H9 (cell line): Measurements from ENCODE around the gene MTG1. TPM values are rescaled to one million over a fixed set of nuclear protein-coding genes. Genes with fewer than 3 reads are reported as not detected.

ENCODE experiments used
- DNase-seq: peaks from one replicate; pipeline ENCODE4 v3.0.0-alpha.2; 2017
- H2AFZ ChIP-seq: one replicate; pipeline ENCODE4 v1.6.1; 2013; ENCODE audit warnings: mild to moderate bottlenecking, low read length, control low read depth, moderate library complexity
- H2AK5ac ChIP-seq: 2 replicates; pipeline ENCODE4 v1.6.1; 2013; ENCODE audit warnings: low read length, control low read depth, mixed read lengths; ENCODE audit not compliant: insufficient read length
- H2BK120ac ChIP-seq: one replicate; pipeline ENCODE4 v1.6.1; 2013; ENCODE audit warnings: low read depth, mild to moderate bottlenecking, low read length, control low read depth, inconsistent platforms; ENCODE audit not compliant: poor library complexity, severe bottlenecking
- H2BK12ac ChIP-seq: 2 replicates; pipeline ENCODE4 v1.6.1; 2013; ENCODE audit warnings: low read length, control low read depth, mixed read lengths, low read depth; ENCODE audit not compliant: insufficient read length
- H2BK15ac ChIP-seq: 2 replicates; pipeline ENCODE4 v1.6.1; 2013; ENCODE audit warnings: low read depth, low read length, control low read depth
- H2BK20ac ChIP-seq: one replicate; pipeline ENCODE4 v1.6.1; 2013; ENCODE audit warnings: low read depth, mild to moderate bottlenecking, low read length, control low read depth, inconsistent platforms; ENCODE audit not compliant: poor library complexity, severe bottlenecking
- H2BK5ac ChIP-seq: 2 replicates; pipeline ENCODE4 v1.6.1; 2013; ENCODE audit warnings: low read length, control low read depth, mixed read lengths; ENCODE audit not compliant: insufficient read length
- H3K14ac ChIP-seq: 2 replicates; pipeline ENCODE4 v1.6.1; 2013; ENCODE audit warnings: low read length, control low read depth; ENCODE audit not compliant: insufficient read depth
- H3K18ac ChIP-seq: 2 replicates; pipeline ENCODE4 v1.6.1; 2013; ENCODE audit warnings: low read depth, mild to moderate bottlenecking, mixed read lengths, low read length, control low read depth; ENCODE audit not compliant: insufficient read length
- H3K23ac ChIP-seq: 2 replicates; pipeline ENCODE4 v1.6.1; 2013; ENCODE audit warnings: low read length, control low read depth, mixed read lengths, low read depth; ENCODE audit not compliant: insufficient read length
- H3K23me2 ChIP-seq: 2 replicates; pipeline ENCODE4 v1.6.1; 2013; ENCODE audit warnings: low read depth, mild to moderate bottlenecking, mixed read lengths, low read length, control low read depth; ENCODE audit not compliant: insufficient read length, poor library complexity, severe bottlenecking
- H3K27ac ChIP-seq: 2 replicates; pipeline ENCODE4 v1.5.1; 2013; ENCODE audit warnings: low read length, control low read depth, mixed read lengths, low read depth; ENCODE audit not compliant: insufficient read length
- H3K27me3 ChIP-seq: 2 replicates; pipeline ENCODE4 v1.6.1; 2013; ENCODE audit warnings: low read length, control low read depth, inconsistent platforms; ENCODE audit not compliant: insufficient read depth
- H3K4ac ChIP-seq: 2 replicates; pipeline ENCODE4 v1.6.1; 2013; ENCODE audit warnings: low read depth, mild to moderate bottlenecking, control low read depth, inconsistent platforms, low read length, moderate library complexity
- H3K4me1 ChIP-seq: 2 replicates; pipeline ENCODE4 v1.6.1; 2013; ENCODE audit warnings: low read length, control low read depth, inconsistent platforms; ENCODE audit not compliant: insufficient read depth
- H3K4me2 ChIP-seq: 2 replicates; pipeline ENCODE4 v1.6.1; 2013; ENCODE audit warnings: low read length, control low read depth, mixed read lengths; ENCODE audit not compliant: insufficient read length, insufficient read depth
- H3K56ac ChIP-seq: 2 replicates; pipeline ENCODE4 v1.6.1; 2013; ENCODE audit warnings: low read depth, mild to moderate bottlenecking, mixed read lengths, low read length, control low read depth; ENCODE audit not compliant: insufficient read length
- H3K79me1 ChIP-seq: 2 replicates; pipeline ENCODE4 v1.6.1; 2013; ENCODE audit warnings: low read depth, mild to moderate bottlenecking, moderate library complexity, low read length, control low read depth, inconsistent platforms; ENCODE audit not compliant: insufficient read depth, poor library complexity, severe bottlenecking
- H3K79me2 ChIP-seq: 2 replicates; pipeline ENCODE4 v1.6.1; 2013; ENCODE audit warnings: low read length, control low read depth, inconsistent platforms; ENCODE audit not compliant: insufficient read depth
- H3K9ac ChIP-seq: 2 replicates; pipeline ENCODE4 v1.6.1; 2013; ENCODE audit warnings: low read length, control low read depth, mixed read lengths; ENCODE audit not compliant: insufficient read length; ENCODE audit errors: extremely low read depth
- H3K9me3 ChIP-seq: one replicate; pipeline ENCODE4 v1.6.1; 2013; ENCODE audit warnings: low read depth, low read length, inconsistent platforms; ENCODE audit not compliant: control insufficient read depth
- H3T11ph ChIP-seq: one replicate; pipeline ENCODE4 v1.6.1; 2013; ENCODE audit warnings: mild to moderate bottlenecking, low read length, control low read depth, inconsistent platforms
- H4K20me1 ChIP-seq: one replicate; pipeline ENCODE4 v1.6.1; 2013; ENCODE audit not compliant: control insufficient read depth, insufficient read length, insufficient read depth
- H4K5ac ChIP-seq: 2 replicates; pipeline ENCODE4 v1.6.1; 2013; ENCODE audit warnings: low read depth, mild to moderate bottlenecking, mixed read lengths, low read length, control low read depth; ENCODE audit not compliant: insufficient read length
- H4K8ac ChIP-seq: replicated peaks from 2 replicates; pipeline ENCODE4 v1.6.1; 2013; ENCODE audit warnings: low read length, control low read depth, mixed read lengths, low read depth; ENCODE audit not compliant: insufficient read length
- H4K91ac ChIP-seq: 2 replicates; pipeline ENCODE4 v1.6.1; 2013; ENCODE audit warnings: low read depth, mild to moderate bottlenecking, moderate library complexity, mixed read lengths, low read length, control low read depth; ENCODE audit not compliant: insufficient read length
- H3K27ac Mint-ChIP-seq, 3 experiments: 2 replicates in 2 of 3; 3 replicates in 1 of 3; pipeline ENCODE4 v1.8.0; 2020 to 2021; ENCODE audit warnings: mixed read lengths in 3 of 3, mild to moderate bottlenecking in 1 of 3, moderate library complexity in 1 of 3
- H3K27me3 Mint-ChIP-seq: 2 replicates; pipeline ENCODE4 v1.8.0; 2021; ENCODE audit warnings: low read depth, mild to moderate bottlenecking, moderate library complexity, mixed read lengths
- H3K36me3 Mint-ChIP-seq, 3 experiments: 2 replicates in 2 of 3; 3 replicates in 1 of 3; pipeline ENCODE4 v1.8.0; 2020 to 2021; ENCODE audit warnings: low read depth in 3 of 3, mixed read lengths in 3 of 3; ENCODE audit not compliant: insufficient read depth in 1 of 3
- H3K4me1 Mint-ChIP-seq, 2 experiments: 2 replicates each; pipeline ENCODE4 v1.8.0; 2020; ENCODE audit warnings: mixed read lengths in 2 of 2
- H3K4me3 Mint-ChIP-seq, 2 experiments: 2 replicates in 1 of 2; 3 replicates in 1 of 2; pipeline ENCODE4 v1.8.0; 2020 to 2021; ENCODE audit warnings: mild to moderate bottlenecking in 2 of 2, mixed read lengths in 2 of 2, moderate library complexity in 1 of 2
- H3K9me3 Mint-ChIP-seq, 2 experiments: 2 replicates in 1 of 2; 3 replicates in 1 of 2; pipeline ENCODE4 v1.8.0; 2020; ENCODE audit warnings: mild to moderate bottlenecking in 2 of 2, mixed read lengths in 2 of 2, moderate library complexity in 1 of 2
- WGBS: extraction: QIAGEN DNeasy Blood & Tissue Kit; methylation state at CpG from one replicate; pipeline ENCODE4 v1.1.7; 2013; ENCODE audit warnings: missing lambda C conversion rate, low lambda C conversion rate, mixed read lengths; ENCODE audit not compliant: insufficient read length; ENCODE audit errors: extremely low coverage; 5-methylcytosine and 5-hydroxymethylcytosine counted together
- total RNA-seq: library from RNA; stranded (reverse); gene quantifications from 2 replicates; pipeline ENCODE4 v1.2.1, GENCODE V29; 2021
- TF ChIP-seq, protein P1 (sequence below): fragments of 200-600 bp; sonication (generic); conservative IDR thresholded peaks from 3 replicates; pipeline ENCODE4 v1.8.0; 2021; ENCODE audit warnings: antibody characterized with exemption, mild to moderate bottlenecking

Gene MTG1
- total RNA-seq, 1 experiment from 2014 or later, result 65.3 TPM

GRCh38 chr10:133358925-133359310, 35.0 kb upstream of the MTG1 start:
- Histone ChIP-seq H4K8ac (no peak overlapping the region), H3K23ac (no peak overlapping the region), H2AK5ac (no peak overlapping the region), H3K27me3 (no peaks in the 10 kb centered on the region; the same call in 1 of the 2 replicates), H3K9me3 (no peaks in the 10 kb centered on the region), H3K14ac (no peak overlapping the region), H3K4ac (no peak overlapping the region), H3K4me2 (no peak overlapping the region), H2BK5ac (no peak overlapping the region), H2BK15ac (no peak overlapping the region), H4K91ac (no peak overlapping the region), H3K56ac (no peak overlapping the region), H3K18ac (no peak overlapping the region), H2BK120ac (no peak overlapping the region), H3K79me2 (no peaks in the 10 kb centered on the region), H3K79me1 (no peaks in the 10 kb centered on the region), H3K23me2 (no peaks in the 10 kb centered on the region), H3T11ph (no peak overlapping the region), H4K5ac (no peak overlapping the region), H2AFZ (no peak overlapping the region), H2BK12ac (no peak overlapping the region), H2BK20ac (no peak overlapping the region), H3K9ac (no peak overlapping the region), H3K27ac (no peak overlapping the region), H4K20me1 (no peaks in the 10 kb centered on the region), H3K4me1 (no peaks in the 10 kb centered on the region)
- Mint-ChIP-seq H3K27me3 (peaks cover 24% of the 10 kb centered on the region), H3K27ac (no peak overlapping the region), H3K9me3 (no peaks in the 10 kb centered on the region), H3K4me3 (no peak overlapping the region), H3K4me1 (peaks cover 0 to 2% of the 10 kb centered on the region in 2 experiments; a peak in 1 of 4 replicates), H3K36me3 (peaks cover 16 to 26% (median 24%) of the 10 kb centered on the region in 3 experiments; a peak in 6 of 7 replicates)
- no peak for DNase-seq
- WGBS, result no CpG with 5 or more reads among the region's 11 CpGs
- TF ChIP-seq, protein P1, sequence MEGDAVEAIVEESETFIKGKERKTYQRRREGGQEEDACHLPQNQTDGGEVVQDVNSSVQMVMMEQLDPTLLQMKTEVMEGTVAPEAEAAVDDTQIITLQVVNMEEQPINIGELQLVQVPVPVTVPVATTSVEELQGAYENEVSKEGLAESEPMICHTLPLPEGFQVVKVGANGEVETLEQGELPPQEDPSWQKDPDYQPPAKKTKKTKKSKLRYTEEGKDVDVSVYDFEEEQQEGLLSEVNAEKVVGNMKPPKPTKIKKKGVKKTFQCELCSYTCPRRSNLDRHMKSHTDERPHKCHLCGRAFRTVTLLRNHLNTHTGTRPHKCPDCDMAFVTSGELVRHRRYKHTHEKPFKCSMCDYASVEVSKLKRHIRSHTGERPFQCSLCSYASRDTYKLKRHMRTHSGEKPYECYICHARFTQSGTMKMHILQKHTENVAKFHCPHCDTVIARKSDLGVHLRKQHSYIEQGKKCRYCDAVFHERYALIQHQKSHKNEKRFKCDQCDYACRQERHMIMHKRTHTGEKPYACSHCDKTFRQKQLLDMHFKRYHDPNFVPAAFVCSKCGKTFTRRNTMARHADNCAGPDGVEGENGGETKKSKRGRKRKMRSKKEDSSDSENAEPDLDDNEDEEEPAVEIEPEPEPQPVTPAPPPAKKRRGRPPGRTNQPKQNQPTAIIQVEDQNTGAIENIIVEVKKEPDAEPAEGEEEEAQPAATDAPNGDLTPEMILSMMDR, result no peak
